ENCODE measurements around the gene MYEF2. TPM values are rescaled to one million over a fixed set of nuclear protein-coding genes. Genes with fewer than 3 reads are reported as not detected.

The MYEF2 gene
- total and polyA plus RNA-seq, 5 donors from 2014 or later = 1.5 to 19.0 (median 2.7) TPM

- Mint-ChIP-seq H3K36me3 (peaks cover 3% of the 10 kb centered on the region), H3K27me3 (peaks cover 23% of the 10 kb centered on the region), H3K4me3 (peak overlapping the region; percentile 81 to 97 (median 92)), H3K27ac (peak overlapping the region in 2 of 3 donors; percentile 2 to 95), H3K4me1 (peaks cover 5 to 38% (median 14%) of the 10 kb centered on the region in 4 donors), H3K9me3 (peaks cover 0 to 8% (median 3%) of the 10 kb centered on the region in 7 donors)
- no peaks in the 10 kb centered on the region for H3K36me3 ChIP-seq (ENCODE audit: control insufficient read depth, insufficient read depth, low read length)
- peak overlapping the region; percentile 28 for H3K27ac ChIP-seq (ENCODE audit: insufficient read depth, low read length, poor library complexity, severe bottlenecking)
- H3K4me1 ChIP-seq (ENCODE audit: control insufficient read depth, insufficient read depth, low read length, poor library complexity, severe bottlenecking) = peaks cover 10% of the 10 kb centered on the region
- no peak for ATAC-seq (ENCODE audit: low read depth in 2 of 2)
- no peaks in the 10 kb centered on the region for H3K9me3 ChIP-seq (ENCODE audit: control insufficient read depth in 2 of 2, low read length in 2 of 2)
- H3K27me3 ChIP-seq (ENCODE audit: control insufficient read depth, insufficient read depth, low read length) = peaks cover 1% of the 10 kb centered on the region
- peak overlapping the region; percentile 83 for H3K4me3 ChIP-seq (ENCODE audit: low read depth, low read length)
- no peak for DNase-seq
Observed at GRCh38 chr15:48176957-48177356, 1.1 kb downstream of the MYEF2 start.

- Histone ChIP-seq H3K9me3 (ENCODE audit: control insufficient read depth in 2 of 2, low read length in 2 of 2) (no peaks in the 10 kb centered on the region), H3K27ac (ENCODE audit: insufficient read depth, low read length, poor library complexity, severe bottlenecking) (no peak overlapping the region), H3K36me3 (ENCODE audit: control insufficient read depth, insufficient read depth, low read length) (no peaks in the 10 kb centered on the region), H3K4me1 (ENCODE audit: control insufficient read depth, insufficient read depth, low read length, poor library complexity, severe bottlenecking) (peaks cover 10% of the 10 kb centered on the region), H3K27me3 (ENCODE audit: control insufficient read depth, insufficient read depth, low read length) (no peaks in the 10 kb centered on the region), H3K4me3 (ENCODE audit: low read depth, low read length) (no peak overlapping the region)
- DNase-seq (no peak), ATAC-seq (ENCODE audit: low read depth in 2 of 2) (no peak)
- peaks cover 5 to 38% (median 15%) of the 10 kb centered on the region in 4 donors for H3K4me1 Mint-ChIP-seq
- H3K4me3 Mint-ChIP-seq = peak overlapping the region in 2 of 4 donors; percentile 81 to 97
- peaks cover 3% of the 10 kb centered on the region for H3K36me3 Mint-ChIP-seq
- no peak overlapping the region for H3K27ac Mint-ChIP-seq
- peaks cover 0 to 7% (median 2%) of the 10 kb centered on the region in 7 donors for H3K9me3 Mint-ChIP-seq
- peaks cover 20% of the 10 kb centered on the region for H3K27me3 Mint-ChIP-seq
Observed at GRCh38 chr15:48176112-48176511, 2.0 kb downstream of the MYEF2 start.

GRCh38 chr15:48175126-48175525 lies 3.0 kb downstream of the MYEF2 start:
- peaks cover 10 to 38% (median 15%) of the 10 kb centered on the region in 4 donors for H3K4me1 Mint-ChIP-seq
- DNase-seq (no peak), ATAC-seq (ENCODE audit: low read depth in 2 of 2) (no peak)
- no peak overlapping the region for H3K27ac Mint-ChIP-seq
- peak overlapping the region in 1 of 4 donors; percentile 18 for H3K4me3 Mint-ChIP-seq
- Histone ChIP-seq H3K4me1 (ENCODE audit: control insufficient read depth, insufficient read depth, low read length, poor library complexity, severe bottlenecking) (peaks cover 10% of the 10 kb centered on the region), H3K9me3 (ENCODE audit: control insufficient read depth in 2 of 2, low read length in 2 of 2) (no peaks in the 10 kb centered on the region), H3K27me3 (ENCODE audit: control insufficient read depth, insufficient read depth, low read length) (no peaks in the 10 kb centered on the region), H3K4me3 (ENCODE audit: low read depth, low read length) (no peak overlapping the region), H3K27ac (ENCODE audit: insufficient read depth, low read length, poor library complexity, severe bottlenecking) (no peak overlapping the region), H3K36me3 (ENCODE audit: control insufficient read depth, insufficient read depth, low read length) (no peaks in the 10 kb centered on the region)
- H3K27me3 Mint-ChIP-seq = peaks cover 14% of the 10 kb centered on the region
- H3K9me3 Mint-ChIP-seq = peaks cover 0 to 7% (median 2%) of the 10 kb centered on the region in 7 donors
- peaks cover 3% of the 10 kb centered on the region for H3K36me3 Mint-ChIP-seq

GRCh38 chr15:48170981-48171380 lies 7.1 kb downstream of the MYEF2 start:
- no peaks in the 10 kb centered on the region for H3K27me3 ChIP-seq (ENCODE audit: control insufficient read depth, insufficient read depth, low read length)
- H3K27ac Mint-ChIP-seq = no peak overlapping the region
- no peak for DNase-seq
- H3K36me3 ChIP-seq (ENCODE audit: control insufficient read depth, insufficient read depth, low read length) = no peaks in the 10 kb centered on the region
- H3K27ac ChIP-seq (ENCODE audit: insufficient read depth, low read length, poor library complexity, severe bottlenecking) = no peak overlapping the region
- no peaks in the 10 kb centered on the region for H3K4me1 ChIP-seq (ENCODE audit: control insufficient read depth, insufficient read depth, low read length, poor library complexity, severe bottlenecking)
- no peak for ATAC-seq (ENCODE audit: low read depth in 2 of 2)
- no peak overlapping the region for H3K4me3 ChIP-seq (ENCODE audit: low read depth, low read length)
- no peaks in the 10 kb centered on the region for H3K27me3 Mint-ChIP-seq
- peaks cover 0 to 7% (median 2%) of the 10 kb centered on the region in 7 donors for H3K9me3 Mint-ChIP-seq
- H3K4me1 Mint-ChIP-seq = peaks cover 3 to 16% (median 7%) of the 10 kb centered on the region in 4 donors
- H3K36me3 Mint-ChIP-seq = peaks cover 8% of the 10 kb centered on the region
- H3K4me3 Mint-ChIP-seq = no peak overlapping the region
- no peaks in the 10 kb centered on the region for H3K9me3 ChIP-seq (ENCODE audit: control insufficient read depth in 2 of 2, low read length in 2 of 2)

- Mint-ChIP-seq H3K4me1 (peaks cover 0 to 10% (median 3%) of the 10 kb centered on the region in 4 donors), H3K36me3 (peaks cover 5% of the 10 kb centered on the region), H3K27ac (no peak overlapping the region), H3K9me3 (peaks cover 0 to 7% (median 2%) of the 10 kb centered on the region in 7 donors), H3K27me3 (no peaks in the 10 kb centered on the region), H3K4me3 (no peak overlapping the region)
- no peak overlapping the region for H3K27ac ChIP-seq (ENCODE audit: insufficient read depth, low read length, poor library complexity, severe bottlenecking)
- no peaks in the 10 kb centered on the region for H3K27me3 ChIP-seq (ENCODE audit: control insufficient read depth, insufficient read depth, low read length)
- H3K36me3 ChIP-seq (ENCODE audit: control insufficient read depth, insufficient read depth, low read length) = no peaks in the 10 kb centered on the region
- no peaks in the 10 kb centered on the region for H3K9me3 ChIP-seq (ENCODE audit: control insufficient read depth in 2 of 2, low read length in 2 of 2)
- H3K4me3 ChIP-seq (ENCODE audit: low read depth, low read length) = no peak overlapping the region
- DNase-seq (no peak), ATAC-seq (ENCODE audit: low read depth in 2 of 2) (no peak)
- H3K4me1 ChIP-seq (ENCODE audit: control insufficient read depth, insufficient read depth, low read length, poor library complexity, severe bottlenecking) = no peaks in the 10 kb centered on the region
Observed at GRCh38 chr15:48168616-48169015, 9.5 kb downstream of the MYEF2 start.

- H3K36me3 ChIP-seq (ENCODE audit: control insufficient read depth, insufficient read depth, low read length) = peaks cover 3% of the 10 kb centered on the region
- no peaks in the 10 kb centered on the region for H3K27me3 ChIP-seq (ENCODE audit: control insufficient read depth, insufficient read depth, low read length)
- H3K9me3 Mint-ChIP-seq = peaks cover 0 to 2% (median 0%) of the 10 kb centered on the region in 7 donors
- no peaks in the 10 kb centered on the region for H3K9me3 ChIP-seq (ENCODE audit: control insufficient read depth in 2 of 2, low read length in 2 of 2)
- DNase-seq (no peak), ATAC-seq (ENCODE audit: low read depth in 2 of 2) (no peak)
- no peak overlapping the region for H3K27ac Mint-ChIP-seq
- no peaks in the 10 kb centered on the region for H3K4me1 Mint-ChIP-seq
- no peaks in the 10 kb centered on the region for H3K27me3 Mint-ChIP-seq
- H3K4me3 ChIP-seq (ENCODE audit: low read depth, low read length) = no peak overlapping the region
- H3K4me3 Mint-ChIP-seq = no peak overlapping the region
- no peaks in the 10 kb centered on the region for H3K4me1 ChIP-seq (ENCODE audit: control insufficient read depth, insufficient read depth, low read length, poor library complexity, severe bottlenecking)
- H3K36me3 Mint-ChIP-seq = peaks cover 6% of the 10 kb centered on the region
- no peak overlapping the region for H3K27ac ChIP-seq (ENCODE audit: insufficient read depth, low read length, poor library complexity, severe bottlenecking)
Observed at GRCh38 chr15:48153526-48153925, 24.6 kb downstream of the MYEF2 start.

- Mint-ChIP-seq H3K4me1 (peaks cover 0 to 2% (median 0%) of the 10 kb centered on the region in 4 donors), H3K4me3 (peak overlapping the region in 1 of 4 donors; percentile 13), H3K9me3 (peaks cover 0 to 2% (median 0%) of the 10 kb centered on the region in 7 donors), H3K27me3 (no peaks in the 10 kb centered on the region), H3K36me3 (peaks cover 6% of the 10 kb centered on the region), H3K27ac (no peak overlapping the region)
- H3K4me1 ChIP-seq (ENCODE audit: control insufficient read depth, insufficient read depth, low read length, poor library complexity, severe bottlenecking) = no peaks in the 10 kb centered on the region
- no peaks in the 10 kb centered on the region for H3K27me3 ChIP-seq (ENCODE audit: control insufficient read depth, insufficient read depth, low read length)
- ATAC-seq (ENCODE audit: low read depth in 2 of 2) (no peak), DNase-seq (no peak)
- H3K4me3 ChIP-seq (ENCODE audit: low read depth, low read length) = no peak overlapping the region
- H3K36me3 ChIP-seq (ENCODE audit: control insufficient read depth, insufficient read depth, low read length) = peaks cover 3% of the 10 kb centered on the region
- H3K27ac ChIP-seq (ENCODE audit: insufficient read depth, low read length, poor library complexity, severe bottlenecking) = no peak overlapping the region
- no peaks in the 10 kb centered on the region for H3K9me3 ChIP-seq (ENCODE audit: control insufficient read depth in 2 of 2, low read length in 2 of 2)
Observed at GRCh38 chr15:48149858-48150257, 28.2 kb downstream of the MYEF2 start.

- Histone ChIP-seq H3K27me3 (ENCODE audit: control insufficient read depth, insufficient read depth, low read length) (no peaks in the 10 kb centered on the region), H3K9me3 (ENCODE audit: control insufficient read depth in 2 of 2, low read length in 2 of 2) (no peaks in the 10 kb centered on the region), H3K4me1 (ENCODE audit: control insufficient read depth, insufficient read depth, low read length, poor library complexity, severe bottlenecking) (no peaks in the 10 kb centered on the region), H3K36me3 (ENCODE audit: control insufficient read depth, insufficient read depth, low read length) (peaks cover 3% of the 10 kb centered on the region), H3K4me3 (ENCODE audit: low read depth, low read length) (no peak overlapping the region), H3K27ac (ENCODE audit: insufficient read depth, low read length, poor library complexity, severe bottlenecking) (no peak overlapping the region)
- no peak overlapping the region for H3K4me3 Mint-ChIP-seq
- no peaks in the 10 kb centered on the region for H3K27me3 Mint-ChIP-seq
- no peak overlapping the region for H3K27ac Mint-ChIP-seq
- H3K9me3 Mint-ChIP-seq = peaks cover 0 to 2% (median 0%) of the 10 kb centered on the region in 7 donors
- ATAC-seq (ENCODE audit: low read depth in 2 of 2) (no peak), DNase-seq (no peak)
- H3K4me1 Mint-ChIP-seq = peaks cover 0 to 5% (median 2%) of the 10 kb centered on the region in 4 donors
- H3K36me3 Mint-ChIP-seq = peaks cover 1% of the 10 kb centered on the region
Observed at GRCh38 chr15:48147358-48147757, 30.7 kb downstream of the MYEF2 start.
